Body of pancreas (tissue), 4 donors: ENCODE measurements around the gene SLC27A1.

Experiments
- POLR2A ChIP-seq, 3 donors: fragments of 450-650 bp; IDR thresholded peaks; one replicate each; pipeline ENCODE4 v1.6.1; 2016; ENCODE audit warnings: antibody characterized with exemption in 3 of 3, mild to moderate bottlenecking in 2 of 3
- TF ChIP-seq, protein P1 (sequence below), 7 experiments: fragments of 450-650 bp in 4 of 7; fragments of 200-600 bp in 3 of 7; sonication (generic) in 3 of 7; IDR thresholded peaks; one replicate each; pipeline ENCODE4 v1.5.1; 2016 to 2019; ENCODE audit warnings: antibody characterized with exemption in 7 of 7

DNA sequence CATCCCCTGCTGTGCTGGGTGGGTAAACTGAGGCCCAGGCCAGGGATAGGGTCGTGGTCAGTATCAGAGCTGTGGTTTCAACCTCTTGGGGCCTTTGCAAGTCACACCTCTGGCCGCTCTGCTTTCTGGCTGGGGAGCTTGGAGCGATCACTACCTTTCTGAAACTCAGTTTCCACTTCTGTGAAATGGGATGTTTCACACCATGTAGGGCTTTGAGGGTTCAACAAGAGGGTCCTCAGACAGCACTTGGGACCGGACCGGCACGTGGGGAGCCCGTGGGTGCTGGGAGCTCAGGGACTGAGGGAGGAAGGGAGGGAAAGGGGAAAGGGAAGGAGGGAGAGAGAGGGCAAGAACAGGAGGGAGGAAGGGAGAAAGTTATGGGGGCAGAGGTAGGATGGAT is 62.2 kb downstream of the SLC27A1 start:
- TF ChIP-seq POLR2A (IDR thresholded peaks at IDR 0.05): no peak
- TF ChIP-seq, protein P1, sequence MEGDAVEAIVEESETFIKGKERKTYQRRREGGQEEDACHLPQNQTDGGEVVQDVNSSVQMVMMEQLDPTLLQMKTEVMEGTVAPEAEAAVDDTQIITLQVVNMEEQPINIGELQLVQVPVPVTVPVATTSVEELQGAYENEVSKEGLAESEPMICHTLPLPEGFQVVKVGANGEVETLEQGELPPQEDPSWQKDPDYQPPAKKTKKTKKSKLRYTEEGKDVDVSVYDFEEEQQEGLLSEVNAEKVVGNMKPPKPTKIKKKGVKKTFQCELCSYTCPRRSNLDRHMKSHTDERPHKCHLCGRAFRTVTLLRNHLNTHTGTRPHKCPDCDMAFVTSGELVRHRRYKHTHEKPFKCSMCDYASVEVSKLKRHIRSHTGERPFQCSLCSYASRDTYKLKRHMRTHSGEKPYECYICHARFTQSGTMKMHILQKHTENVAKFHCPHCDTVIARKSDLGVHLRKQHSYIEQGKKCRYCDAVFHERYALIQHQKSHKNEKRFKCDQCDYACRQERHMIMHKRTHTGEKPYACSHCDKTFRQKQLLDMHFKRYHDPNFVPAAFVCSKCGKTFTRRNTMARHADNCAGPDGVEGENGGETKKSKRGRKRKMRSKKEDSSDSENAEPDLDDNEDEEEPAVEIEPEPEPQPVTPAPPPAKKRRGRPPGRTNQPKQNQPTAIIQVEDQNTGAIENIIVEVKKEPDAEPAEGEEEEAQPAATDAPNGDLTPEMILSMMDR (IDR thresholded peaks at IDR 0.05): no peak
